ENCODE measurements around the gene GNA12.

DNA sequence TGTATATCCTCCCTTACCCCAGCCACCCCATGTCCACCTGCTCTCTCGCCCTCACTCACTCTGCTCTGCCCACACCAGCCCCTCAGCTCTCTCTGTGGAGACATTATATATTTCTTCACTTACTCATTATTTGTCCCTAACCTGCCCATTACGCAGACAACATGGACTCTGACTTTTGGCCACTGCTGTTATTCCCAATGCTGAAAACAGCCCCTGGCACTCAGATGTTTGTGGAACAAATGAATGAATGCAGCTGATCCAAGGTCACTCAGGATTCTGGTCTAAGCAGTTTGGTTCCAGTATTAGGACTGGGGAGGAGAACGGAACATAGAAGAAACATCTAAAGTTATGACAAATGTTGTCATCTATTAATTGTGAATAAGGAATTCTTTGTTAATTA is 26.7 kb downstream of the GNA12 start:
- TF ChIP-seq EZH2 (IDR thresholded peaks at IDR 0.05; ENCODE audit: borderline replicate concordance, low read depth, low read length, poor library complexity, severe bottlenecking): no peak
- TF ChIP-seq, protein P1, sequence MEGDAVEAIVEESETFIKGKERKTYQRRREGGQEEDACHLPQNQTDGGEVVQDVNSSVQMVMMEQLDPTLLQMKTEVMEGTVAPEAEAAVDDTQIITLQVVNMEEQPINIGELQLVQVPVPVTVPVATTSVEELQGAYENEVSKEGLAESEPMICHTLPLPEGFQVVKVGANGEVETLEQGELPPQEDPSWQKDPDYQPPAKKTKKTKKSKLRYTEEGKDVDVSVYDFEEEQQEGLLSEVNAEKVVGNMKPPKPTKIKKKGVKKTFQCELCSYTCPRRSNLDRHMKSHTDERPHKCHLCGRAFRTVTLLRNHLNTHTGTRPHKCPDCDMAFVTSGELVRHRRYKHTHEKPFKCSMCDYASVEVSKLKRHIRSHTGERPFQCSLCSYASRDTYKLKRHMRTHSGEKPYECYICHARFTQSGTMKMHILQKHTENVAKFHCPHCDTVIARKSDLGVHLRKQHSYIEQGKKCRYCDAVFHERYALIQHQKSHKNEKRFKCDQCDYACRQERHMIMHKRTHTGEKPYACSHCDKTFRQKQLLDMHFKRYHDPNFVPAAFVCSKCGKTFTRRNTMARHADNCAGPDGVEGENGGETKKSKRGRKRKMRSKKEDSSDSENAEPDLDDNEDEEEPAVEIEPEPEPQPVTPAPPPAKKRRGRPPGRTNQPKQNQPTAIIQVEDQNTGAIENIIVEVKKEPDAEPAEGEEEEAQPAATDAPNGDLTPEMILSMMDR (conservative IDR thresholded peaks at IDR 0.05; ENCODE audit: low read depth, low read length): no peak

All from A673 (cell line).